HepG2 (cell line): ENCODE data around the gene CTSG. TPM values are rescaled to one million over a fixed set of nuclear protein-coding genes. Genes with fewer than 3 reads are reported as not detected.
A peak's percentile ranks its signal among the peaks of the same experiment; 100 is the strongest.

Source experiments
- ARID2 ChIP-seq: sonication (generic); formaldehyde crosslinking; IDR thresholded peaks from 2 replicates; pipeline ENCODE4 v1.8.1; 2022; ENCODE audit warnings: mild to moderate bottlenecking, missing genetic modification reagents, borderline replicate concordance
- ATAD3A ChIP-seq: sonication (generic); formaldehyde crosslinking; IDR thresholded peaks from 2 replicates; pipeline ENCODE4 v1.4.0; 2020; ENCODE audit warnings: missing genetic modification reagents
- CBX5 ChIP-seq: sonication (generic); formaldehyde crosslinking; IDR thresholded peaks from 2 replicates; pipeline ENCODE4 v1.4.0; 2020; ENCODE audit warnings: missing genetic modification reagents, borderline replicate concordance
- PHF8 ChIP-seq: sonication (generic); formaldehyde crosslinking; IDR thresholded peaks from 2 replicates; pipeline ENCODE4 v1.5.0; 2020; ENCODE audit warnings: missing genetic modification reagents
- RFXANK ChIP-seq: IDR thresholded peaks from 2 replicates; pipeline ENCODE4 v1.6.1; 2016
- SMAD1 ChIP-seq: sonication (generic); formaldehyde crosslinking; IDR thresholded peaks from 2 replicates; pipeline ENCODE4 v1.4.0; 2020; ENCODE audit warnings: missing genetic modification reagents, low read depth, mild to moderate bottlenecking, borderline replicate concordance
- THAP8 ChIP-seq: sonication (generic); formaldehyde crosslinking; IDR thresholded peaks from 2 replicates; pipeline ENCODE4 v1.5.1; 2020; ENCODE audit warnings: missing genetic modification reagents, mild to moderate bottlenecking, borderline replicate concordance
- UBTF ChIP-seq: sonication (generic); formaldehyde crosslinking; IDR thresholded peaks from 2 replicates; pipeline ENCODE4 v1.4.0; 2020; ENCODE audit warnings: mild to moderate bottlenecking, missing genetic modification reagents
- XRCC5 ChIP-seq: fragments of 200-400 bp; formaldehyde crosslinking; optimal IDR thresholded peaks from 2 replicates; pipeline ENCODE3; 2017; ENCODE audit warnings: mild to moderate bottlenecking, low read length
- ZNF225 ChIP-seq: sonication (generic); formaldehyde crosslinking; IDR thresholded peaks from 2 replicates; pipeline ENCODE4 v1.4.0; 2020; ENCODE audit warnings: mild to moderate bottlenecking, missing genetic modification reagents
- ZNF251 ChIP-seq: sonication (generic); formaldehyde crosslinking; IDR thresholded peaks from 2 replicates; pipeline ENCODE4 v1.9.0; 2021; ENCODE audit warnings: mild to moderate bottlenecking, missing genetic modification reagents
- ZNF383 ChIP-seq: sonication (generic); formaldehyde crosslinking; IDR thresholded peaks from 2 replicates; pipeline ENCODE4 v1.4.0; 2020; ENCODE audit warnings: missing genetic modification reagents, mild to moderate bottlenecking, borderline replicate concordance
- ZNF441 ChIP-seq: sonication (generic); formaldehyde crosslinking; IDR thresholded peaks from 2 replicates; pipeline ENCODE4 v1.7.0; 2021; ENCODE audit warnings: missing genetic modification reagents, borderline replicate concordance
- ZNF468 ChIP-seq: sonication (generic); formaldehyde crosslinking; IDR thresholded peaks from 2 replicates; pipeline ENCODE4 v1.8.0; 2022; ENCODE audit warnings: mild to moderate bottlenecking, moderate library complexity, missing genetic modification reagents
- ZNF570 ChIP-seq: sonication (generic); formaldehyde crosslinking; IDR thresholded peaks from 2 replicates; pipeline ENCODE4 v1.4.0; 2020; ENCODE audit warnings: mild to moderate bottlenecking, missing genetic modification reagents, borderline replicate concordance
- ZNF687 ChIP-seq: sonication (generic); formaldehyde crosslinking; IDR thresholded peaks from 2 replicates; pipeline ENCODE4 v1.5.1; 2020; ENCODE audit warnings: mild to moderate bottlenecking, missing genetic modification reagents, moderate library complexity
- ZNF891 ChIP-seq: sonication (generic); formaldehyde crosslinking; IDR thresholded peaks from 2 replicates; pipeline ENCODE4 v1.5.0; 2020; ENCODE audit warnings: mild to moderate bottlenecking, missing genetic modification reagents
- ZXDC ChIP-seq: sonication (generic); formaldehyde crosslinking; IDR thresholded peaks from 2 replicates; pipeline ENCODE4 v1.5.0; 2020; ENCODE audit warnings: mild to moderate bottlenecking, missing genetic modification reagents
- polyA plus RNA-seq, 8 experiments: library from polyadenylated mRNA; depleted of rRNA in 3 of 8; stranded (reverse) in 7 of 8; unstranded in 1 of 8; fragments of >200 nt; fragmentation: Illumina TruSeq in 4 of 8; extraction: Trizol in 4 of 8; gene quantifications; 2 replicates each; pipeline versions ENCODE4 v1.2.1 to v1.2.3, GENCODE V29; 2011 to 2016; ENCODE audit warnings: low read depth in 4 of 8, missing spikeins in 1 of 8, mixed read lengths in 1 of 8; ENCODE audit not compliant: insufficient read depth in 1 of 8
- total RNA-seq, 5 experiments: library from RNA; depleted of rRNA; stranded (reverse); fragments of >200 nt; fragmentation: Illumina TruSeq; extraction: Trizol; gene quantifications; 2 replicates each; pipeline ENCODE4 v1.2.3, GENCODE V29; 2016; ENCODE audit warnings: low read depth in 1 of 5
- TF ChIP-seq, protein P1 (sequence below): sonication (generic); formaldehyde crosslinking; IDR thresholded peaks from 2 replicates; pipeline ENCODE4 v1.4.0; 2020; ENCODE audit warnings: mild to moderate bottlenecking, missing genetic modification reagents

Gene CTSG
- total and polyA plus RNA-seq, 2 of the 13 experiments (the other 11 are each of a cell fraction or from before 2014, with no cell fraction given), result not detected

DNA sequence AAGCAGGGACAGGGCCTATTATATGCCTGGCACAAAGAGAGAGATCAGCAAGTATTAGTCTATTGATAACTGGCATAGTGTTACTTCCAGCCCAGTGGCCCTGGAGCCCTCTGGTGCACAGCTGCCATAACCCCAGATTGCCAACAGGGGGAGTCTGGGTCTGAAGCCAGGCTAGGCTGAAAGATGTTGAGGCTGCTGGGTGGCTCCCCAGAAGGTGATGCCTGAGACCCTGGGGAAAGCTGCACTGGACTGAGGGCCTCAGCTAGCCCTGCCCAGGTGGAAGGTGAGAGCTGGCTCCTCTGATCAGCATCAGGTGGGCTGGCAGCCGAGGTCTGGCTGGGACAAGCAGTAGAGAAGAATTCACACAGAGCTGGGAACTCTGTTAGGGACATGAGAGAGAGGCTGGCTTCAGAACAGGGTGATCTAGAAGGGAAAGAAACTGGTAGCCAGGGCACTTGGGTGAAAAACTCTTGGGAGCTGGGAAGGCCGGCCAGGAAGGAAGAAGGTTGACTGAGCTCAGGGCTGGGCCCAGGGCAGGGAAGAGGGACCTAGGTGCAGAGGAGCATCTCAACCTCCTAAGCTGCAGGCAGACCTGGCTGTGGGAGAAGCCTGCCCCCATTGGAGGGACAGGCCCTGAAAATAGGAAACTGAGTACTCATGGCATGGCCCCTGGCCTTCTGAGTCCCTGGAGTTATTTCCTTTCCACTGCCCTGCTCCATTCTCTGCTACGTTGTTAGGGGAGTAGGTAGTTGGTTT lies 29.6 kb upstream of the CTSG start (continued):
- peak; percentile 76; the same call in 1 of the 2 replicates for TF ChIP-seq ZNF891 (CRISPR knock-in tag)
- TF ChIP-seq UBTF (CRISPR knock-in tag), result 0 out of 2 replicates have a peak, but pooled peaks have one; percentile 25
- TF ChIP-seq ZNF687, result peak; percentile 28
- TF ChIP-seq RFXANK (CRISPR knock-in tag), result no peak
- no peak for TF ChIP-seq SMAD1 (CRISPR knock-in tag)
- no peak for TF ChIP-seq THAP8 (CRISPR knock-in tag)
- no peak for TF ChIP-seq ARID2 (CRISPR knock-in tag)
- no peak for TF ChIP-seq ZNF251 (CRISPR knock-in tag)
- TF ChIP-seq ZNF468 (CRISPR knock-in tag), result no peak
- TF ChIP-seq XRCC5, result peak; percentile 97
- peak; percentile 97 for TF ChIP-seq ZNF225 (CRISPR knock-in tag)
- TF ChIP-seq CBX5 (CRISPR knock-in tag), result 0 out of 2 replicates have a peak, but pooled peaks have one; percentile 32
- no peak for TF ChIP-seq ZNF441
- TF ChIP-seq ZNF383 (CRISPR knock-in tag), result no peak
- no peak for TF ChIP-seq ATAD3A
- no peak for TF ChIP-seq ZNF570 (CRISPR knock-in tag)
- TF ChIP-seq, protein P1, sequence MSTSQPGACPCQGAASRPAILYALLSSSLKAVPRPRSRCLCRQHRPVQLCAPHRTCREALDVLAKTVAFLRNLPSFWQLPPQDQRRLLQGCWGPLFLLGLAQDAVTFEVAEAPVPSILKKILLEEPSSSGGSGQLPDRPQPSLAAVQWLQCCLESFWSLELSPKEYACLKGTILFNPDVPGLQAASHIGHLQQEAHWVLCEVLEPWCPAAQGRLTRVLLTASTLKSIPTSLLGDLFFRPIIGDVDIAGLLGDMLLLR, result no peak
- peak; percentile 16; the same call in 1 of the 2 replicates for TF ChIP-seq PHF8 (CRISPR knock-in tag)
- TF ChIP-seq ZXDC (CRISPR knock-in tag), result peak; percentile 39; the same call in 1 of the 2 replicates
